SK-N-SH (cell line): ENCODE results near the gene WNK2. TPM values are rescaled to one million over a fixed set of nuclear protein-coding genes. Genes with fewer than 3 reads are reported as not detected.

Experiments used
- CTCF ChIA-PET: fragments of 300-600, 350-600 bp; formaldehyde crosslinking; extraction: SDS; loops from one replicate; lab custom pipeline; 2021; lab: Yijun Ruan, JAX
- POLR2A ChIA-PET: fragments of 350-600 bp; sonication (Branson Sonifier 250); formaldehyde crosslinking; extraction: SDS; loops from one replicate; lab custom pipeline; 2020; ENCODE audit warnings: antibody characterized with exemption, inconsistent platforms; lab: Yijun Ruan, JAX
- DNase-seq: peaks from one replicate; pipeline ENCODE4 v3.0.0; 2012
- H2AFZ ChIP-seq: fragments of 200-600 bp; sonication (generic); 2 replicates; pipeline ENCODE4 v1.8.1; 2016; ENCODE audit warnings: antibody characterized with exemption, mild to moderate bottlenecking, low read depth
- H3F3A ChIP-seq: fragments of 200-600 bp; sonication (generic); replicated peaks from 2 replicates; pipeline ENCODE3; 2016; ENCODE audit warnings: antibody characterized with exemption, mild to moderate bottlenecking; ENCODE audit not compliant: insufficient read depth
- H3K27ac ChIP-seq, 2 experiments: fragments of 200-500 bp in 1 of 2; fragments of 200-600 bp in 1 of 2; sonication (Bioruptor generic) in 1 of 2; sonication (generic), shearing (Covaris generic) in 1 of 2; 2 replicates each; pipeline versions ENCODE4 v1.5.1 to v1.6.1; 2014 to 2016; ENCODE audit warnings: low read depth in 2 of 2, inconsistent platforms in 1 of 2, low read length in 1 of 2, mild to moderate bottlenecking in 1 of 2, mixed read lengths in 1 of 2
- H3K27me3 ChIP-seq: fragments of 200-600 bp; sonication (generic), shearing (Covaris generic); 2 replicates; pipeline ENCODE4 v1.6.1; 2016; ENCODE audit warnings: mixed run types; ENCODE audit not compliant: insufficient read depth
- H3K36me3 ChIP-seq, 2 experiments: fragments of 200-500 bp in 1 of 2; fragments of 200-600 bp in 1 of 2; sonication (Bioruptor generic) in 1 of 2; sonication (generic) in 1 of 2; replicated peaks in 1 of 2; 2 replicates each; pipeline versions ENCODE3 to v1.5.1; 2014 to 2016; ENCODE audit warnings: low read length in 1 of 2, mild to moderate bottlenecking in 1 of 2; ENCODE audit not compliant: insufficient read depth in 2 of 2, control insufficient read depth in 1 of 2
- H3K4me1 ChIP-seq, 2 experiments: fragments of 200-500 bp in 1 of 2; fragments of 200-600 bp in 1 of 2; sonication (Bioruptor generic) in 1 of 2; sonication (generic), shearing (Covaris generic) in 1 of 2; 2 replicates each; pipeline versions ENCODE4 v1.5.1 to v1.6.1; 2014 to 2016; ENCODE audit warnings: low read depth in 1 of 2, low read length in 1 of 2, mixed run types in 1 of 2; ENCODE audit not compliant: insufficient read depth in 2 of 2, control insufficient read depth in 1 of 2
- H3K4me2 ChIP-seq: fragments of 200-600 bp; sonication (generic), shearing (Covaris generic); 2 replicates; pipeline ENCODE4 v1.6.1; 2017; ENCODE audit warnings: mixed run types
- H3K4me3 ChIP-seq, 2 experiments: fragments of 200-500 bp in 1 of 2; fragments of 200-600 bp in 1 of 2; sonication (Bioruptor generic) in 1 of 2; sonication (generic), shearing (Covaris generic) in 1 of 2; 2 replicates each; pipeline versions ENCODE4 v1.5.1 to v1.8.1; 2014 to 2016; ENCODE audit warnings: low read depth in 2 of 2, inconsistent platforms in 1 of 2, low read length in 1 of 2, mild to moderate bottlenecking in 1 of 2, mixed read lengths in 1 of 2, moderate library complexity in 1 of 2
- H3K79me2 ChIP-seq: fragments of 200-600 bp; sonication (generic); 2 replicates; pipeline ENCODE4 v1.8.1; 2017; ENCODE audit warnings: mild to moderate bottlenecking; ENCODE audit not compliant: insufficient read depth
- H3K9ac ChIP-seq: fragments of 200-600 bp; sonication (generic); 2 replicates; pipeline ENCODE4 v1.6.1; 2017; ENCODE audit warnings: mixed run types
- H3K9me2 ChIP-seq: fragments of 200-600 bp; sonication (generic); 2 replicates; pipeline ENCODE4 v1.6.1; 2017; ENCODE audit warnings: mixed run types
- H3K9me3 ChIP-seq: fragments of 200-600 bp; sonication (generic); 2 replicates; pipeline ENCODE4 v1.6.1; 2017; ENCODE audit warnings: mixed run types, mild to moderate bottlenecking, moderate library complexity
- H4K20me1 ChIP-seq: fragments of 200-600 bp; sonication (generic); 2 replicates; pipeline ENCODE4 v1.6.1; 2017; ENCODE audit warnings: mild to moderate bottlenecking, mixed run types; ENCODE audit not compliant: insufficient read depth
- EP300 ChIP-seq, 2 experiments: IDR thresholded peaks; 2 replicates each; pipeline versions ENCODE4 v1.4.0 to v1.6.1; 2012; ENCODE audit warnings: borderline replicate concordance in 1 of 2, low read depth in 1 of 2, low read length in 1 of 2
- FOSL2 ChIP-seq: IDR thresholded peaks from 2 replicates; pipeline ENCODE4 v1.4.0; 2012; ENCODE audit warnings: low read depth, mild to moderate bottlenecking, moderate library complexity, borderline replicate concordance
- FOXJ3 ChIP-seq: sonication (generic); formaldehyde crosslinking; IDR thresholded peaks from 2 replicates; pipeline ENCODE4 v1.5.1; 2020; ENCODE audit warnings: mild to moderate bottlenecking, missing genetic modification reagents
- GATA2 ChIP-seq: sonication (generic); formaldehyde crosslinking; IDR thresholded peaks from 2 replicates; pipeline ENCODE4 v1.5.0; 2020; ENCODE audit warnings: mild to moderate bottlenecking, missing genetic modification reagents
- JUND ChIP-seq: IDR thresholded peaks from 2 replicates; pipeline ENCODE4 v1.4.0; 2012
- MEF2A ChIP-seq: IDR thresholded peaks from 2 replicates; pipeline ENCODE4 v1.4.0; 2012; ENCODE audit warnings: low read depth, borderline replicate concordance
- NFIC ChIP-seq: IDR thresholded peaks from 2 replicates; pipeline ENCODE4 v1.4.0; 2012; ENCODE audit warnings: borderline replicate concordance
- POLR2AphosphoS5 ChIP-seq: IDR thresholded peaks from 2 replicates; pipeline ENCODE4 v1.6.1; 2012; ENCODE audit warnings: low read depth, low read length
- RAD21 ChIP-seq: IDR thresholded peaks from 2 replicates; pipeline ENCODE4 v1.6.1; 2012; ENCODE audit warnings: mild to moderate bottlenecking, low read length
- RCOR1 ChIP-seq: fragments of 150-350 bp; IDR thresholded peaks from 2 replicates; pipeline ENCODE4 v1.6.1; 2017; ENCODE audit warnings: antibody characterized with exemption, low read length
- SMC3 ChIP-seq: IDR thresholded peaks from 2 replicates; pipeline ENCODE4 v1.6.1; 2012; ENCODE audit warnings: low read depth, low read length, improper control_type of control experiment
- TCF12 ChIP-seq: IDR thresholded peaks from 2 replicates; pipeline ENCODE4 v1.4.0; 2012
- TEAD4 ChIP-seq: IDR thresholded peaks from 2 replicates; pipeline ENCODE4 v1.4.0; 2012; ENCODE audit warnings: mild to moderate bottlenecking, borderline replicate concordance; ENCODE audit not compliant: insufficient read depth
- YY1 ChIP-seq: IDR thresholded peaks from 2 replicates; pipeline ENCODE4 v1.4.0; 2012; ENCODE audit warnings: low read depth, mild to moderate bottlenecking
- WGBS: methylation state at CpG from one replicate; pipeline ENCODE4 v1.1.6; 2017; ENCODE audit warnings: low lambda C conversion rate; 5-methylcytosine and 5-hydroxymethylcytosine counted together
- polyA plus RNA-seq, 3 experiments: library from polyadenylated mRNA; depleted of rRNA; stranded (reverse); fragments of >200 nt; gene quantifications; 2 replicates each; pipeline ENCODE4 v1.2.3, GENCODE V29; 2012
- TF ChIP-seq, protein P1 (sequence below): IDR thresholded peaks from 2 replicates; pipeline ENCODE4 v1.6.1; 2012; ENCODE audit warnings: mild to moderate bottlenecking, low read depth, low read length, moderate library complexity
- TF ChIP-seq, protein P2 (sequence below): IDR thresholded peaks from 2 replicates; pipeline ENCODE4 v1.4.0; 2012; ENCODE audit warnings: low read depth, borderline replicate concordance
- TF ChIP-seq, protein P3 (sequence below): fragments of 200-600 bp; sonication (generic); IDR thresholded peaks from 2 replicates; pipeline ENCODE4 v1.6.1; 2017; ENCODE audit warnings: antibody characterized with exemption, mild to moderate bottlenecking, moderate library complexity

WNK2 gene
- polyA plus RNA-seq, 1 of the 3 experiments (the other 2 are of a cell fraction): 0.12 TPM

DNA sequence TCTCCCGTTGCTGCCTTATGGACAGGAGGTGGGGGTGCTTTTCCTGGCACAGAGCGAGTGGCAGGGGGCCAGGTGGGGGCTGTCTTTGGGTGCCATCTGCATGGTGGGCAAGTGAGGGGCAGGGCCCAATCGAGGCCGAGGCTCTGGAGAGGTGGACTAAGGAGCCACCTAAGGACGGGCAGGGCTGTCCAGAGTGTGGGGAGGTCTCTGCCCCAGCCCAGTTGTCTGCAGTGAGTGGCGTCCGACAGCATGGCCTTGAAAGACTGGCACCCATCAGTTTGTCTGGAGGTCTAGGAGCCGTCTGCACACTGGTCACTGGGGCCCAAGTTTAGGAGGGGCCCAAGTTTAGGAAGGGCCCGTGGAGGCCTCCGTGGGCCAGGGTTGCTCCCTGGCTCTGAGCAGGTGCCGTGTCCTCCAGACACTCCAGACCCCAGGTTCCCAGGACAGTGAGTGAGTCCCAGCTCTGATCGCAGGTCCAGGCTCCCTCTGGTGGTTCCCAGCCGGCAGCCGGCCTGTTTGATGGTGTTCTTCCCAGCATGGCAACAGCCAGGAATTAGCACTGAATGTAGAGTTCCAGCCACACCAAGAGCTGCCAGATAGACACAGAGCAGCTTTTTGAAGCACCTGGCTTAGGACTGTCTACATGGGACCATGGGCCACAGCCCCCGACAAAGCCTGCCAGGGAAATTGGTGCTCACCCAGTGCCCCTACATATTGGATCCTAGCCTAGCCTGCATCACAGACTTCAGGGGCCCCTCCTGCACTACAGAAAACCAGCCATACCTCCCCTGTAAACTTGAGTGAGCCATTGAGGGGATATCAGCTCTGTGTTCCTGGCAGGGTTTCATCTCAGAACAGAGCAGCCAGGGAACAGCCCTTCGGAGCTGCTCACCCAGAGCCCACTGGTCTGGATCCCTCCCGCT lies 120.9 kb downstream of the WNK2 start:
- Histone ChIP-seq H4K20me1 (no peaks in the 10 kb centered on the region), H3K4me2 (no peak overlapping the region), H3K36me3 (no peaks in the 10 kb centered on the region), H3K9me2 (no peaks in the 10 kb centered on the region), H3K9me3 (no peaks in the 10 kb centered on the region), H3K9ac (no peak overlapping the region), H2AFZ (no peak overlapping the region), H3K27me3 (no peaks in the 10 kb centered on the region; the same call in 1 of the 2 replicates), H3K79me2 (no peaks in the 10 kb centered on the region), H3K27ac (no peak overlapping the region), H3K4me3 (no peak overlapping the region; a peak in 1 of 4 replicates), H3F3A (no peaks in the 10 kb centered on the region), H3K4me1 (peaks cover 0 to 8% of the 10 kb centered on the region in 2 experiments; a peak in 1 of 4 replicates)
- peak; percentile 87 for DNase-seq
- POLR2A ChIA-PET: no interaction called here
- CTCF ChIA-PET: interaction anchor here (0.5 to 5.4 kb wide), 34 partner anchors 9 to 351 kb away, joined by 3 to 91 read pairs (median 4); no protein-coding TSS in a partner anchor
- TF ChIP-seq TEAD4 (no peak), NFIC (no peak), GATA2 (no peak), FOSL2 (no peak), POLR2AphosphoS5 (no peak), JUND (no peak), SMC3 (peak; percentile 92), RAD21 (peak; percentile 82), EP300 (IDR thresholded peaks at IDR 0.05; ENCODE audit: borderline replicate concordance in 1 of 2, low read depth in 1 of 2, low read length in 1 of 2) (no peak), MEF2A (no peak), TCF12 (no peak), RCOR1 (no peak), FOXJ3 (CRISPR knock-in tag) (no peak), YY1 (no peak)
- TF ChIP-seq, protein P1, sequence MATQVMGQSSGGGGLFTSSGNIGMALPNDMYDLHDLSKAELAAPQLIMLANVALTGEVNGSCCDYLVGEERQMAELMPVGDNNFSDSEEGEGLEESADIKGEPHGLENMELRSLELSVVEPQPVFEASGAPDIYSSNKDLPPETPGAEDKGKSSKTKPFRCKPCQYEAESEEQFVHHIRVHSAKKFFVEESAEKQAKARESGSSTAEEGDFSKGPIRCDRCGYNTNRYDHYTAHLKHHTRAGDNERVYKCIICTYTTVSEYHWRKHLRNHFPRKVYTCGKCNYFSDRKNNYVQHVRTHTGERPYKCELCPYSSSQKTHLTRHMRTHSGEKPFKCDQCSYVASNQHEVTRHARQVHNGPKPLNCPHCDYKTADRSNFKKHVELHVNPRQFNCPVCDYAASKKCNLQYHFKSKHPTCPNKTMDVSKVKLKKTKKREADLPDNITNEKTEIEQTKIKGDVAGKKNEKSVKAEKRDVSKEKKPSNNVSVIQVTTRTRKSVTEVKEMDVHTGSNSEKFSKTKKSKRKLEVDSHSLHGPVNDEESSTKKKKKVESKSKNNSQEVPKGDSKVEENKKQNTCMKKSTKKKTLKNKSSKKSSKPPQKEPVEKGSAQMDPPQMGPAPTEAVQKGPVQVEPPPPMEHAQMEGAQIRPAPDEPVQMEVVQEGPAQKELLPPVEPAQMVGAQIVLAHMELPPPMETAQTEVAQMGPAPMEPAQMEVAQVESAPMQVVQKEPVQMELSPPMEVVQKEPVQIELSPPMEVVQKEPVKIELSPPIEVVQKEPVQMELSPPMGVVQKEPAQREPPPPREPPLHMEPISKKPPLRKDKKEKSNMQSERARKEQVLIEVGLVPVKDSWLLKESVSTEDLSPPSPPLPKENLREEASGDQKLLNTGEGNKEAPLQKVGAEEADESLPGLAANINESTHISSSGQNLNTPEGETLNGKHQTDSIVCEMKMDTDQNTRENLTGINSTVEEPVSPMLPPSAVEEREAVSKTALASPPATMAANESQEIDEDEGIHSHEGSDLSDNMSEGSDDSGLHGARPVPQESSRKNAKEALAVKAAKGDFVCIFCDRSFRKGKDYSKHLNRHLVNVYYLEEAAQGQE: no peak
- TF ChIP-seq, protein P2, sequence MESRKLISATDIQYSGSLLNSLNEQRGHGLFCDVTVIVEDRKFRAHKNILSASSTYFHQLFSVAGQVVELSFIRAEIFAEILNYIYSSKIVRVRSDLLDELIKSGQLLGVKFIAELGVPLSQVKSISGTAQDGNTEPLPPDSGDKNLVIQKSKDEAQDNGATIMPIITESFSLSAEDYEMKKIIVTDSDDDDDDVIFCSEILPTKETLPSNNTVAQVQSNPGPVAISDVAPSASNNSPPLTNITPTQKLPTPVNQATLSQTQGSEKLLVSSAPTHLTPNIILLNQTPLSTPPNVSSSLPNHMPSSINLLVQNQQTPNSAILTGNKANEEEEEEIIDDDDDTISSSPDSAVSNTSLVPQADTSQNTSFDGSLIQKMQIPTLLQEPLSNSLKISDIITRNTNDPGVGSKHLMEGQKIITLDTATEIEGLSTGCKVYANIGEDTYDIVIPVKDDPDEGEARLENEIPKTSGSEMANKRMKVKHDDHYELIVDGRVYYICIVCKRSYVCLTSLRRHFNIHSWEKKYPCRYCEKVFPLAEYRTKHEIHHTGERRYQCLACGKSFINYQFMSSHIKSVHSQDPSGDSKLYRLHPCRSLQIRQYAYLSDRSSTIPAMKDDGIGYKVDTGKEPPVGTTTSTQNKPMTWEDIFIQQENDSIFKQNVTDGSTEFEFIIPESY: no peak
- TF ChIP-seq, protein P3, sequence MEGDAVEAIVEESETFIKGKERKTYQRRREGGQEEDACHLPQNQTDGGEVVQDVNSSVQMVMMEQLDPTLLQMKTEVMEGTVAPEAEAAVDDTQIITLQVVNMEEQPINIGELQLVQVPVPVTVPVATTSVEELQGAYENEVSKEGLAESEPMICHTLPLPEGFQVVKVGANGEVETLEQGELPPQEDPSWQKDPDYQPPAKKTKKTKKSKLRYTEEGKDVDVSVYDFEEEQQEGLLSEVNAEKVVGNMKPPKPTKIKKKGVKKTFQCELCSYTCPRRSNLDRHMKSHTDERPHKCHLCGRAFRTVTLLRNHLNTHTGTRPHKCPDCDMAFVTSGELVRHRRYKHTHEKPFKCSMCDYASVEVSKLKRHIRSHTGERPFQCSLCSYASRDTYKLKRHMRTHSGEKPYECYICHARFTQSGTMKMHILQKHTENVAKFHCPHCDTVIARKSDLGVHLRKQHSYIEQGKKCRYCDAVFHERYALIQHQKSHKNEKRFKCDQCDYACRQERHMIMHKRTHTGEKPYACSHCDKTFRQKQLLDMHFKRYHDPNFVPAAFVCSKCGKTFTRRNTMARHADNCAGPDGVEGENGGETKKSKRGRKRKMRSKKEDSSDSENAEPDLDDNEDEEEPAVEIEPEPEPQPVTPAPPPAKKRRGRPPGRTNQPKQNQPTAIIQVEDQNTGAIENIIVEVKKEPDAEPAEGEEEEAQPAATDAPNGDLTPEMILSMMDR: peak; percentile 66
- WGBS: 59% methylated on average over 5 of the region's 17 CpGs
